IMR-90 (cell line): ENCODE results near the gene DPP6. TPM values are rescaled to one million over a fixed set of nuclear protein-coding genes. Genes with fewer than 3 reads are reported as not detected.

Experiments
- ATAC-seq: fragments of 200-7000 bp; cut with Tn5 transposase; 2 replicates; pipeline ENCODE4 v1.9.1; 2020; ENCODE audit warnings: low read depth, mild to moderate bottlenecking, moderate library complexity
- BruUV-seq: library from RNA; stranded (reverse); fragments of 400-500 nt; replicated peaks from 2 replicates; lab custom pipeline; 2021; lab: Mats Ljungman, UMichigan
- CTCF ChIA-PET: fragments of 300-600 bp; formaldehyde crosslinking; extraction: SDS; loops from one replicate; lab custom pipeline; 2021; ENCODE audit warnings: antibody characterized with exemption; lab: Yijun Ruan, JAX
- POLR2A ChIA-PET: fragments of 300-600 bp; sonication (Branson Sonifier 250); formaldehyde crosslinking; loops from one replicate; lab custom pipeline; 2022; ENCODE audit warnings: antibody characterized with exemption; ENCODE audit not compliant: unreplicated experiment; lab: Charles Lee
- DNase-seq: peaks from one replicate; pipeline ENCODE4 v3.0.0; 2013
- H2AFZ ChIP-seq: replicated peaks from 2 replicates; pipeline ENCODE3; 2013; ENCODE audit warnings: low read length, mild to moderate bottlenecking; ENCODE audit not compliant: poor library complexity
- H2AK5ac ChIP-seq: 2 replicates; pipeline ENCODE4 v1.6.1; 2013; ENCODE audit warnings: low read depth, low read length, inconsistent platforms
- H2AK9ac ChIP-seq: replicated peaks from 2 replicates; pipeline ENCODE3; 2013; ENCODE audit warnings: mild to moderate bottlenecking, low read depth, low read length, moderate library complexity; ENCODE audit not compliant: poor library complexity
- H2BK120ac ChIP-seq: 2 replicates; pipeline ENCODE4 v1.6.1; 2013; ENCODE audit warnings: low read depth, low read length, inconsistent platforms
- H2BK15ac ChIP-seq: 3 replicates; pipeline ENCODE4 v1.6.1; 2013; ENCODE audit warnings: low read depth, low read length, inconsistent platforms
- H2BK20ac ChIP-seq: 2 replicates; pipeline ENCODE4 v1.6.1; 2013; ENCODE audit warnings: low read depth, mild to moderate bottlenecking, inconsistent platforms, low read length, moderate library complexity
- H2BK5ac ChIP-seq: 2 replicates; pipeline ENCODE4 v1.6.1; 2013; ENCODE audit warnings: mild to moderate bottlenecking, low read depth, low read length, inconsistent platforms; ENCODE audit not compliant: poor library complexity, severe bottlenecking
- H3K14ac ChIP-seq: replicated peaks from 2 replicates; pipeline ENCODE4 v1.6.1; 2013; ENCODE audit warnings: low read depth, low read length, inconsistent platforms
- H3K18ac ChIP-seq: 2 replicates; pipeline ENCODE4 v1.6.1; 2013; ENCODE audit warnings: low read depth, low read length, control low read depth
- H3K23ac ChIP-seq: 2 replicates; pipeline ENCODE4 v1.6.1; 2013; ENCODE audit warnings: low read depth, low read length, inconsistent platforms
- H3K27ac ChIP-seq: 2 replicates; pipeline ENCODE4 v1.5.1; 2013; ENCODE audit warnings: mild to moderate bottlenecking, control low read depth, low read length; ENCODE audit not compliant: insufficient read depth
- H3K27me3 ChIP-seq: 2 replicates; pipeline ENCODE4 v1.6.1; 2013; ENCODE audit warnings: low read length; ENCODE audit not compliant: control insufficient read depth, insufficient read depth
- H3K36me3 ChIP-seq: 2 replicates; pipeline ENCODE4 v1.6.1; 2013; ENCODE audit warnings: low read length, mixed read lengths; ENCODE audit not compliant: control insufficient read depth, insufficient read depth
- H3K4ac ChIP-seq: 2 replicates; pipeline ENCODE4 v1.6.1; 2013; ENCODE audit warnings: low read depth, low read length, inconsistent platforms
- H3K4me1 ChIP-seq: 2 replicates; pipeline ENCODE4 v1.6.1; 2013; ENCODE audit warnings: low read length, mixed read lengths; ENCODE audit not compliant: control insufficient read depth, insufficient read depth
- H3K4me2 ChIP-seq: 2 replicates; pipeline ENCODE4 v1.6.1; 2013; ENCODE audit warnings: low read depth, mild to moderate bottlenecking, control low read depth, low read length, moderate library complexity
- H3K4me3 ChIP-seq: 2 replicates; pipeline ENCODE4 v1.5.1; 2013; ENCODE audit warnings: low read depth, mild to moderate bottlenecking, control low read depth, low read length, moderate library complexity; ENCODE audit not compliant: insufficient read depth
- H3K56ac ChIP-seq: 2 replicates; pipeline ENCODE4 v1.6.1; 2013; ENCODE audit warnings: low read length, inconsistent platforms; ENCODE audit not compliant: insufficient read depth; ENCODE audit errors: extremely low read depth
- H3K79me1 ChIP-seq, 2 experiments: 2 replicates each; pipeline ENCODE4 v1.6.1; 2013; ENCODE audit warnings: low read length in 2 of 2, inconsistent platforms in 1 of 2, low read depth in 1 of 2
- H3K9ac ChIP-seq: 2 replicates; pipeline ENCODE4 v1.6.1; 2013; ENCODE audit warnings: low read depth, low read length, control low read depth
- H3K9me1 ChIP-seq: 2 replicates; pipeline ENCODE4 v1.6.1; 2013; ENCODE audit warnings: low read length, inconsistent platforms; ENCODE audit not compliant: insufficient read depth
- H3K9me3 ChIP-seq: 2 replicates; pipeline ENCODE4 v1.6.1; 2013; ENCODE audit warnings: low read length; ENCODE audit not compliant: control insufficient read depth, insufficient read depth
- H4K20me1 ChIP-seq: 2 replicates; pipeline ENCODE4 v1.6.1; 2013; ENCODE audit warnings: low read length, inconsistent platforms; ENCODE audit not compliant: insufficient read depth
- H4K5ac ChIP-seq: 2 replicates; pipeline ENCODE4 v1.6.1; 2013; ENCODE audit warnings: mild to moderate bottlenecking, low read depth, low read length, control low read depth
- H4K8ac ChIP-seq, 2 experiments: 2 replicates each; pipeline ENCODE4 v1.6.1; 2013; ENCODE audit warnings: low read depth in 2 of 2, low read length in 2 of 2, control low read depth in 1 of 2, inconsistent platforms in 1 of 2
- H4K91ac ChIP-seq: 2 replicates; pipeline ENCODE4 v1.6.1; 2013; ENCODE audit warnings: low read depth, low read length, inconsistent platforms; ENCODE audit not compliant: insufficient read depth
- CHD1 ChIP-seq: IDR thresholded peaks from 2 replicates; pipeline ENCODE4 v1.6.1; 2012; ENCODE audit warnings: low read depth, low read length, improper control_type of control experiment
- ELK1 ChIP-seq: fragments of 150-350 bp; IDR thresholded peaks from 2 replicates; pipeline ENCODE4 v1.6.1; 2016; ENCODE audit warnings: low read depth, mild to moderate bottlenecking, low read length, moderate library complexity, borderline replicate concordance
- FOS ChIP-seq: fragments of 150-350 bp; IDR thresholded peaks from 2 replicates; pipeline ENCODE4 v1.6.1; 2016; ENCODE audit warnings: low read depth, low read length
- SMC3 ChIP-seq: fragments of 150-350 bp; IDR thresholded peaks from 2 replicates; pipeline ENCODE4 v1.6.1; 2016; ENCODE audit warnings: low read depth, mild to moderate bottlenecking, antibody characterized with exemption, low read length, moderate library complexity
- WGBS, 2 experiments: methylation state at CpG; one replicate each; pipeline versions ENCODE4 v1.1.5 to v1.1.7; 2013; ENCODE audit warnings: missing lambda C conversion rate in 2 of 2; ENCODE audit not compliant: insufficient read length in 1 of 2; ENCODE audit errors: extremely low coverage in 2 of 2; 5-methylcytosine and 5-hydroxymethylcytosine counted together
- dilution Hi-C: fragments of 300-500 bp; cut with HindIII; formaldehyde crosslinking; loops from one replicate; pipeline ENCODE4 v1.14.3; 2018; ENCODE audit warnings: low sequenced_read_pairs; ENCODE audit not compliant: unreplicated experiment
- in situ Hi-C: fragments of 300-500 bp; cut with MboI; formaldehyde crosslinking; loops from 3 replicates; pipeline ENCODE4 v1.14.3; 2019; ENCODE audit warnings: low sequenced_read_pairs, inconsistent platforms, mixed read lengths
- intact Hi-C: fragments of 100-400 bp; cut with micrococcal nuclease; formaldehyde crosslinking; loops from 2 replicates; pipeline ENCODE4 v1.10.0; 2022
- polyA plus RNA-seq, 3 experiments: library from polyadenylated mRNA; depleted of rRNA; stranded (reverse); fragments of >200 nt; gene quantifications; 2 replicates each; pipeline ENCODE4 v1.2.3, GENCODE V29; 2012; ENCODE audit warnings: low replicate concordance in 1 of 3
- total RNA-seq: library from RNA; depleted of rRNA; stranded (reverse); fragments of >200 nt; gene quantifications from 2 replicates; pipeline ENCODE4 v1.2.3, GENCODE V29; 2012

The DPP6 gene
- total and polyA plus RNA-seq, 2 of the 4 experiments (the other 2 are of a cell fraction), result not detected

- no peak for TF ChIP-seq FOS
Observed at GRCh38 chr7:154338701-154339506, 286.7 kb downstream of the DPP6 start (continued).

DNA sequence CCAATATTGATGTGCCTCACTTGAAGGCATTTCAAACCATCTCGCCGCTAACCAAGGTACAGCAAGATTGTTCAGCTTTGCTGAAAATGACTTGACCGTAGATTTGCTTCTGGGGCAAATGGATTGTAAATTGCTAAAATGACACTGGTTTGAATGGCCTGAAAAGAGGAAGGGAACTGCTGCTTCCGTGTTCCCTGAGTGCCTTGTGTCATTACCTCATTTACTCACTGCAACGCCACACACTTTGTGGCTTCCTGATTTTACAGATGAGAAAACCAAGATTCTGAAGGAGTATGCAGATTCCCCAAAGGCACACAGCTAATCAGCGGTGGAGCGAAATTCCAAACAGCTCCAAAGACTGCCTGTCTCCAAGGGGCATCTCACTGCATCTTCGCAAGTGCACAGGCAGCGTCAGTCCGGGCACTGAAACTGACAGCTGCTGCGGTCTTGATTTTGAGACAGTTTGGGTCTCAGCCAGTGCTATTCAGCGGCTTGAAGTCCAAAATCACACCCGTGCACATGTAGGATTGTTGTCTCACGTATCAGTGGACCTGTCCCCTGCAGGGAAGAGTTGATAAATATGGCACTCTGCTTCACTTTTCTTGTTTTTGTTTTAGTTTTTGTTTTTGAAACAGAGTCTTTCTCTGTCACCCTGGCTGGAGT is 290.9 kb downstream of the DPP6 start:
- no peaks in the 10 kb centered on the region for H3K79me1 ChIP-seq
- no peaks in the 10 kb centered on the region for H3K36me3 ChIP-seq
- no peaks in the 10 kb centered on the region for H3K4me1 ChIP-seq
- no peaks in the 10 kb centered on the region for H3K27me3 ChIP-seq
- no peak overlapping the region for H2BK120ac ChIP-seq
- H3K18ac ChIP-seq, result no peak overlapping the region
- H3K27ac ChIP-seq, result no peak overlapping the region
- TF ChIP-seq SMC3 (no peak), ELK1 (no peak), CHD1 (no peak)
- BruUV-seq, result no TSS peak
- dilution Hi-C loops (no loop called here), intact Hi-C loops (no loop called here), in situ Hi-C loops (no loop called here)
- no peak overlapping the region for H3K56ac ChIP-seq
- H4K8ac ChIP-seq, result no peak overlapping the region
- ATAC-seq (no peak), DNase-seq (no peak)
- no peaks in the 10 kb centered on the region for H3K9me1 ChIP-seq
- no peak overlapping the region for H2AK5ac ChIP-seq
- no peak overlapping the region for H3K23ac ChIP-seq
- H2AK9ac ChIP-seq, result no peak overlapping the region
- H3K4me3 ChIP-seq, result no peak overlapping the region
- H2BK5ac ChIP-seq, result no peak overlapping the region
- no peak overlapping the region for H2BK20ac ChIP-seq
- ChIA-PET POLR2A (no interaction called here), CTCF (no interaction called here)
- no peak overlapping the region for H3K9ac ChIP-seq
- H3K4ac ChIP-seq, result no peak overlapping the region
- H4K5ac ChIP-seq, result no peak overlapping the region
- no peaks in the 10 kb centered on the region for H4K20me1 ChIP-seq
- H2BK15ac ChIP-seq, result no peak overlapping the region
- H2AFZ ChIP-seq, result no peak overlapping the region
- no peak overlapping the region for H3K4me2 ChIP-seq
- H3K14ac ChIP-seq, result no peak overlapping the region
- H3K9me3 ChIP-seq, result peaks cover 25% of the 10 kb centered on the region
- no peak overlapping the region for H4K91ac ChIP-seq
- 72% methylated on average over 2 of the region's 14 CpGs; no CpG with 5 or more reads in 1 of the 2 experiments for WGBS, 2 experiments
